Fibroblast of villous mesenchyme (primary cell): ENCODE measurements around the gene GDPGP1. TPM values are rescaled to one million over a fixed set of nuclear protein-coding genes. Genes with fewer than 3 reads are reported as not detected.

ENCODE experiments used
- DNase-seq: peaks from one replicate; pipeline ENCODE4 v3.0.0-alpha.2; 2010; ENCODE audit warnings: low read depth
- H3K4me3 ChIP-seq: 2 replicates; pipeline ENCODE4 v1.5.1; 2011; ENCODE audit warnings: low read depth, mild to moderate bottlenecking, low read length
- CTCF ChIP-seq: IDR thresholded peaks from 2 replicates; pipeline ENCODE4 v1.5.1; 2012; ENCODE audit warnings: low read depth, mild to moderate bottlenecking, low read length; ENCODE audit not compliant: insufficient read depth
- total RNA-seq: library from RNA; depleted of rRNA; stranded (reverse); fragments of >200 nt; gene quantifications from 2 replicates; pipeline ENCODE4 v1.2.3, GENCODE V29; 2012

The GDPGP1 gene
- total RNA-seq, 1 donor, result 5.6 TPM

GRCh38 chr15:90227816-90228772, 5.9 kb upstream of the GDPGP1 start:
- no peak for TF ChIP-seq CTCF
- no peak overlapping the region for H3K4me3 ChIP-seq
- no peak for DNase-seq

- no peak for DNase-seq
- no peak for TF ChIP-seq CTCF
- no peak overlapping the region for H3K4me3 ChIP-seq
Observed at GRCh38 chr15:90228960-90229359, 5.0 kb upstream of the GDPGP1 start.

GRCh38 chr15:90230071-90230494, 3.9 kb upstream of the GDPGP1 start:
- TF ChIP-seq CTCF, result no peak
- no peak overlapping the region for H3K4me3 ChIP-seq
- DNase-seq, result no peak

- no peak overlapping the region for H3K4me3 ChIP-seq
- TF ChIP-seq CTCF, result no peak
- no peak for DNase-seq
Observed at GRCh38 chr15:90230610-90231009, 3.4 kb upstream of the GDPGP1 start.

GRCh38 chr15:90231028-90232017, 2.7 kb upstream of the GDPGP1 start:
- no peak overlapping the region for H3K4me3 ChIP-seq
- DNase-seq, result no peak
- no peak for TF ChIP-seq CTCF

- TF ChIP-seq CTCF, result no peak
- H3K4me3 ChIP-seq, result no peak overlapping the region
- no peak for DNase-seq
Observed at GRCh38 chr15:90232196-90232595, 1.8 kb upstream of the GDPGP1 start.
